Frontal cortex (tissue), 4 donors: Measurements from ENCODE around the gene TERT. TPM values are rescaled to one million over a fixed set of nuclear protein-coding genes. Genes with fewer than 3 reads are reported as not detected.
"Not testable (repeated sequence)": the region's sequence is repeated elsewhere in the genome, so short reads cannot be mapped to it uniquely, and the experiment has no call there.

Experiments
- DNase-seq, 2 donors: peaks; one replicate each; pipeline ENCODE4 v3.0.0; 2012; ENCODE audit warnings: low spot score in 2 of 2
- FAIRE-seq: peaks from 2 replicates; lab custom pipeline; 2012; peaks lifted over from hg19 to GRCh38; lab: Jason Lieb, UNC
- total RNA-seq: library from RNA; depleted of rRNA; stranded (reverse); fragments of >200 nt; gene quantifications from one replicate; pipeline ENCODE4 v1.2.3, GENCODE V29; 2014
- donor health status: control.
- donor health status: control.
- donor health status: control.

Gene TERT
- total RNA-seq = not detected

GRCh38 chr5:1294835-1295649 is at the start of gene TERT:
Gene TERT (minus strand): TSS chr5:1295068. CDS start chr5:1294989, 79 bp downstream.
- FAIRE-seq = no peak
- DNase-seq = peak in 1 of 2 donors; percentile 54

- no peak for DNase-seq
- no peak for FAIRE-seq
Observed at GRCh38 chr5:1343931-1344901, 49.3 kb upstream of the TERT start.

GRCh38 chr5:1343315-1343751 is 48.5 kb upstream of the TERT start:
- DNase-seq (no peak), FAIRE-seq (no peak)

DNA sequence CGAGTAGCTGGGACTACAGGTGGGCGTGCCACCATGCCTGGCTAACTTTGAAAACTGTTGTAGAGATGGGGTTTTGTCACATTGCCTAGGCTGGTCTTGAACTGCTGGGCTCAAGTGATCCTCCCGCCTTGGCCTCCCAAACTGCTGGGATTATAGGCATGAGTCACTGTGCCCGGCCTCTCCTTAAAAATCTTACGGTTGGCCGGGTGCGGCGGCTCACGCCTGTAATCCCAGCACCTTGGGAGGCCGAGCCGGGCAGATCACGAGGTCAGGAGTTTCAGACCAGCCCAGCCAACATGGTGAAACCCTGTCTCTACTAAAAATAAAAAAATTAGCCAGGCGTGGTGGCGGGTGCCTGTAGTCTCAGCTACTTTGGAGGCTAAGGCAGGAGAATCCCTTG is 47.8 kb upstream of the TERT start:
- DNase-seq, FAIRE-seq: not testable (repeated sequence)

DNA sequence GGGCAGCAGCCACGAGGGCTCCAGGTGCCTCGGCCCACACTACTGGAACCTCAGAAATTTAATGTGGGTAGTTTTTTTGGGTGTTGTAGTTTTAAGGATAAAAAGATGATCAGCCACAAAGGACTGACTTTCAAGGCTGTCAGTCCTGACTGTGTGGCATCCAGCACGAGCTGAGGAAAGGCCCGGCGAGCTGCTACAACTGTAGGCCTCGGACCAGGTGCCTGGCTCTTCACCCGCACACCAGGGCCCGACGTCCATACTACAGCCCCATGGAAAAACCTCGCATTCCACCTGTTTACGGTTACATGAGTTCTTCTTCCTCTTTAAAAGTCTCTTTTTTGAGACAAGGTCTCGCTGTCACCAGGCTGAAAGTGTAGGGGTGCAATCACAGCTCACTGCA is 47.4 kb upstream of the TERT start:
- DNase-seq (no peak), FAIRE-seq (no peak)

GRCh38 chr5:1341863-1342262 is 47.0 kb upstream of the TERT start:
- FAIRE-seq (no peak), DNase-seq (no peak)

GRCh38 chr5:1339818-1340210 is 44.9 kb upstream of the TERT start:
- not testable (repeated sequence) for FAIRE-seq, DNase-seq

DNA sequence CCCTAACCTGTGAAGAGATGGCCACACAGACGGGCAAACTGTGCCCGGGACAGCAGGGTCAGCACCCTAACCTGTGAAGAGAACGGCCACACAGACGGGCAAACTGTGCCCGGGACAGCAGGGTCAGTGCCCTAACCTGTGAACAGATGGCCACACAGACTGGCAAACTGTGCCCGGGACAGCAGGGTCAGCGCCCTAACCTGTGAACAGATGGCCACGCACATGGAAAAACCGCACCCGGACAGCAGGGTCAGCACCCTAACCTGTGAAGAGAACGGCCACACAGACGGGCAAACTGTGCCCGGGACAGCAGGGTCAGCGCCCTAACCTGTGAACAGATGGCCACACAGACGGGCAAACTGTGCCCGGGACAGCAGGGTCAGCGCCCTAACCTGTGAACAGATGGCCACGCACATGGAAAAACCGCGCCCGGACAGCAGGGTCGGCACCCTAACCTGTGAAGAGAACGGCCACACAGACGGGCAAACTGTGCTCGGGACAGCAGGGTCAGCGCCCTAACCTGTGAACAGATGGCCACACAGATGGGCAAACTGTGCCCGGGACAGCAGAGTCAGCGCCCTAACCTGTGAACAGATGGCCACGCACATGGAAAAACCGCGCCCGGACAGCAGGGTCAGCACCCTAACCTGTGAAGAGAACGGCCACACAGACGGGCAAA is 44.4 kb upstream of the TERT start:
- not testable (repeated sequence) for DNase-seq, FAIRE-seq

DNA sequence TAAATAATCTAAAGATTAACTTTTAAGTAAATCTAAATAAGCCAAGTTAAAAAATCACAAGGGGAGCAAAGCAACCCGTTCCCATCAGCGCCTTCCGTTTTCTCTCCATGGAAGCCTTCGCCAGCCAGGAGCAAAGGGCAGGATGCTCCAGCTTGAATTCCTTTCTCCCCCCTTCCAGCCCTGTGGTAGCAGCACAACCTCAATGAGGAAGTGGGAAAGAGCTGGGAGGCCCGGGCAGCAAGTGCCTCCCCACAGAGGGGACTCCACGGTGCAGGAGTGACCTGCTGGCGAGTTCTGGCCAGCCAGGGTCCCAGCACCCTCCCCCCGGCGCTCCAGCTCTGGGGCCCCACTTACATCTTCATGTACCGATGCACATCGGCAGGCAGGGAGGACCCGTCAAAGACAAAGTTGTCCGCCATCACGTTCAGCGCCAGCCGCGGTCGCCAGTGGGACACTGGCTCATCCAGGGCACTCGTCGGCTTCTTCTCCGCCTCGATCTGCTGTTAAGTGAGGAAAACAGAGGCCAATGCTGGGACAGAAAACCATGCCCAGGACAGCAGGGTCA is 43.7 kb upstream of the TERT start:
- DNase-seq (no peak), FAIRE-seq (no peak)

DNA sequence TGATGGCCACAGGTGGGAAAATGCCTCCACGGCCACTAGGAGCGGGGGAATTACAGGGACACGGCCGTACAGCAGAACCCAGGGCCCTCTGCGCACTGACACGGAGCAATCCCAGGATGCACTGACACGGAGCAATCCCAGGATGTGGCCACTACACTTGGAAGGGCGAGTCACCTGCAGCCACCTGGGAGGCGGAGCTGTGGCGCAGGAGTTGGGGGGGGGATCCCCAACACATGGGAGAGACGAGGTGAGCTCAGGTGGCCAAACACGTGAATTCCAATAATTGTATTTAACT is 43.3 kb upstream of the TERT start:
- FAIRE-seq (no peak), DNase-seq (no peak)

- DNase-seq (no peak), FAIRE-seq (no peak)
Observed at GRCh38 chr5:1337489-1338195, 42.8 kb upstream of the TERT start.

- FAIRE-seq = no peak
- DNase-seq = no peak
Observed at GRCh38 chr5:1336749-1337488, 42.1 kb upstream of the TERT start.

- DNase-seq (no peak), FAIRE-seq (no peak)
Observed at GRCh38 chr5:1336106-1336561, 41.3 kb upstream of the TERT start.

DNA sequence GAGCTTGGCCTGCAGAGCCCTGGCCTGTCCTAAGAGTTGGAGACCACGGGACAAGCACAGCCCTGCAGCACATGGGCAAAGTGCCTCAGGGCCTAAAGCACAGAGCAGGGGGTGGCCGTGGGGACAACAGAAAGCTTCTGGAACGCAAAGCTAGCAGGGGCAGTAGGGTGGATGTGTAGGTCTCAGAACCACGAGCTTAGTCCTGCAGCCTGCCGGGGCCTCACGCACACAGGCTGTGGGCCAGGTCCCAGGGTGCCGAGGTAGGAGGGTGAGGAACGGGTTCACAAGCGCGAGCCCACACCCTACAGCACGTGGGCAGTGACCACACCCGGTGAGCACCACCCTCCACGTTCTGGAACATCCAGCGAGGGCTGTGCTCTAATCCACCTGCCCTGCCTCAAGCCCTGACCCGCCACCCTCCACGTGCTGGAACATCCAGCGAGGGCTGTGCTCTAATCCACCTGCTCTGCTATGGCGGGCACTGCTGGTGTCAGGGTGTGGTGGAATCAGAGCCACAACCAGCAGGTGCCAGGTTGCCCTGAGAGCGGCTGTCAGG is 40.8 kb upstream of the TERT start:
- no peak for FAIRE-seq

DNA sequence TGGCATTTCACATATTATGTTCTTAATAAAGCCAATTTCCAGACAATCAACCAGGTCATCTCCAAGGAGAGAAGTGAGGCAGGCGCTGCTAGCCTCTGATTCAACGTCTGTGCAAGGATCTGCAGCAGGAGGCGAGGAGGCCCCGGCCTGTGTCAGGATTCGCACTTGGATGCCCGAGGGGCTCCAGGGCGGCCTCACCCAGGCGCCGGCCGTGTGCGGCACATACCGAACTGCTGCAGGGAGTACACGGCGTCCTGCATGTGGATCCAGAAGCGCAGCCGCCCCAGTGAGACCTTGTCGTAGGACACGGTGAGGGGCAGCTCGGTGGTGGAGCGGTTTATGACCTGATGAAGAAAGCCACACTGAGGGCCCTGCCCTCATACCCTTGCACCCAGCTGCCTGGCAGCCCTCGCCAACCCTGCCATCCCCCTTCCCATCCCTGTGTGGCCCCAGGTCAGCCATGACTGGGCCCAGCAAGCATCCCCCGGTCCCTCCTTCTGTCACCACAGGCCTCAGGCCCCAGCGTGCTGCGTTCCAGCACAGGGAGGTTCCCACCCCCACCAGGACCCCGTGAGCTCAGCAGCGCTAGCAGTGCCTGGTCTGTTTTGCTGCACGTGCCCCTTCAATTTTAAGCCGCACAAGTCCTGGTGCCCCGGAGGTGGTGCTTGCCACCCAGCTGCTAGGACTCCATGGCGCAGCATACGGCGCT is 40.1 kb upstream of the TERT start:
- DNase-seq = no peak
- FAIRE-seq = no peak

More for the DNA sequence above, 40.8 kb upstream of the TERT start:
- DNase-seq = no peak

DNA sequence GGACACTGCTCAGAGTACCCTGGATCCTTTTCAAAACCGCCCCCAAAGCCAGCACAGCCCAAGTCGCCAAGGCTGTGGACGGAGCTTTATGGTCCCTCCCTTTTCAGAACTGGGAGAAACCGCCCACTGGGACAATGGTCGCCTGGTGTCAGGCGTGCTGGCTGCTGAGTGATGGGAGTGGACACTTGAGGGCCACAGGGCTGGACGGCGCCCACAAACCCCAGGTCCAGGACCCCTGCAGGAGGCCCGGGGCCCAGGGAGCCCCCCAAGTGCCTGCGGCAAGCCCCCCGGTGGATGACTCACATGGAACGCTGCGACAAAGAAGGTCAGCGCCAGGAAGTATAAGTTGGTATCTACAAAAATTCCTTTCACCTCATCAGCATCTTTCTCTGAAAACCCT is 39.1 kb upstream of the TERT start:
- DNase-seq (no peak), FAIRE-seq (no peak)

DNA sequence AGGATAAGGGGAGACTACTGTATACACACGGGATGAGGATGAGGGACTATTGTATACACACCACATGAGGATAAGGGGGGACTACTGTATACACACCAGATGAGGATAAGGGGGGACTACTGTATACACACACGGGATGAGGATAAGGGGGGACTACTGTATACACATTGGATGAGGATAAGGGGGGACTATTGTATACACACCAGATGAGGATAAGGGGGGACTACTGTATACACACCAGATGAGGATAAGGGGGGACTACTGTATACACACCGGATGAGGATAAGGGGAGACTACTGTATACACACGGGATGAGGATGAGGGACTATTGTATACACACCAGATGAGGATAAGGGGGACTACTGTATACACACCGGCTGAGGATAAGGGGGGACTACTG is 38.4 kb upstream of the TERT start:
- FAIRE-seq, DNase-seq: not testable (repeated sequence)
